WTC11 (cell line): ENCODE measurements around the gene QKI.

Experiments
- ATF2 ChIP-seq: sonication (generic); formaldehyde crosslinking; IDR thresholded peaks from 2 replicates; pipeline ENCODE4 v1.8.1; 2022; ENCODE audit warnings: low read depth, missing genetic modification reagents, borderline replicate concordance
- CTCF ChIP-seq: fragments of 200-600 bp; IDR thresholded peaks from 2 replicates; pipeline ENCODE4 v1.8.0; 2022; ENCODE audit warnings: antibody characterized with exemption
- ESRRA ChIP-seq: sonication (generic); formaldehyde crosslinking; IDR thresholded peaks from 2 replicates; pipeline ENCODE4 v1.8.1; 2022; ENCODE audit warnings: mild to moderate bottlenecking, missing genetic modification reagents, borderline replicate concordance
- FOXP4 ChIP-seq: sonication (generic); formaldehyde crosslinking; IDR thresholded peaks from 2 replicates; pipeline ENCODE4 v1.8.0; 2022; ENCODE audit warnings: mild to moderate bottlenecking, missing genetic modification reagents
- GRHL2 ChIP-seq: fragments of 250-450 bp; sonication (Bioruptor Pico); IDR thresholded peaks from 2 replicates; pipeline ENCODE4 v1.8.0; 2022; ENCODE audit warnings: mild to moderate bottlenecking, moderate library complexity; ENCODE audit not compliant: insufficient replicate concordance, severe bottlenecking
- MLX ChIP-seq: sonication (generic); formaldehyde crosslinking; IDR thresholded peaks from 2 replicates; pipeline ENCODE4 v1.8.1; 2023; ENCODE audit warnings: mild to moderate bottlenecking, missing genetic modification reagents, moderate library complexity
- TF ChIP-seq, protein P1 (sequence below): sonication (generic); formaldehyde crosslinking; IDR thresholded peaks from 2 replicates; pipeline ENCODE4 v1.8.1; 2023; ENCODE audit warnings: mild to moderate bottlenecking, missing genetic modification reagents
- TF ChIP-seq, protein P2 (sequence below): sonication (generic); formaldehyde crosslinking; IDR thresholded peaks from 2 replicates; pipeline ENCODE4 v1.8.0; 2022; ENCODE audit warnings: missing genetic modification reagents

DNA sequence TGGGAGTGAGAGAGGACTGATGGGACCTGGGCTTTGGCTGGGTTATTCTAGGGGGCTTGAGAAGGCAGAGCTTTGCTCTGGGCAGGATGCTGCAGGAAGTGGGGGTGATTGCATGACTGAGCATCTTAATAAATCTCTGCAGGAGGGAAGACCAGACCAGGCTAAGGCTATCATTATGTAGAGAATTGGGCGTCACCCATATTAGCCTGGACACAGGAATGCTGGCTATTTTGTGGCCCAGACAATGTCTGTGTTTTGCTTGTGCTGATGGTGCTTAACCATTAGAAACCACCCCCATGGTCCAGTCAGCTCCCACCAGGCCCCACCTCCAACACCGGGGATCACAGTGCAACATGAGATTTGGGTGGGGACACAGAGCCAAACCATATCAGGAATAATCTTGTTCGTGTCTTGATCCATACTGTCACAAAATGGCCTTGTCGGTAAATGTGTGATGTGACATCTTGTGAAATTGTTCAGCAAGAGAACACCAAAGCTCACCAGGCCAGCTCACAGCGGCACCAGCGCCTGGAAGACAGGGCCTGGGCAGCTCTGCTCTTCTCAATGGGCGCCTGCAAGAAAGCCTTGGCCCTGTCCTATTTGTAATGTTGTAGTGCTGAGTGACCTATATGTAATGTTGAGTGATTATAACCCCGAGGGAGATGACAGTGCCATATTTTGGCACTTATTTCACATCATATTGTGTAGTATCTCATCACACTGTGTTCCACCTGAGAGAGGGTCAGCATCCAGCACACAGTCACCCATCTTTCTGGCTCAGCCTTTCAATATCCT lies 211.8 kb downstream of the QKI start:
- TF ChIP-seq FOXP4 (CRISPR knock-in tag) (no peak), ESRRA (no peak), ATF2 (CRISPR knock-in tag) (no peak), CTCF (no peak), GRHL2 (no peak), MLX (CRISPR knock-in tag) (no peak)
- TF ChIP-seq, protein P1, sequence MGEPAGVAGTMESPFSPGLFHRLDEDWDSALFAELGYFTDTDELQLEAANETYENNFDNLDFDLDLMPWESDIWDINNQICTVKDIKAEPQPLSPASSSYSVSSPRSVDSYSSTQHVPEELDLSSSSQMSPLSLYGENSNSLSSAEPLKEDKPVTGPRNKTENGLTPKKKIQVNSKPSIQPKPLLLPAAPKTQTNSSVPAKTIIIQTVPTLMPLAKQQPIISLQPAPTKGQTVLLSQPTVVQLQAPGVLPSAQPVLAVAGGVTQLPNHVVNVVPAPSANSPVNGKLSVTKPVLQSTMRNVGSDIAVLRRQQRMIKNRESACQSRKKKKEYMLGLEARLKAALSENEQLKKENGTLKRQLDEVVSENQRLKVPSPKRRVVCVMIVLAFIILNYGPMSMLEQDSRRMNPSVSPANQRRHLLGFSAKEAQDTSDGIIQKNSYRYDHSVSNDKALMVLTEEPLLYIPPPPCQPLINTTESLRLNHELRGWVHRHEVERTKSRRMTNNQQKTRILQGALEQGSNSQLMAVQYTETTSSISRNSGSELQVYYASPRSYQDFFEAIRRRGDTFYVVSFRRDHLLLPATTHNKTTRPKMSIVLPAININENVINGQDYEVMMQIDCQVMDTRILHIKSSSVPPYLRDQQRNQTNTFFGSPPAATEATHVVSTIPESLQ (CRISPR knock-in tag), result no peak
- TF ChIP-seq, protein P2, sequence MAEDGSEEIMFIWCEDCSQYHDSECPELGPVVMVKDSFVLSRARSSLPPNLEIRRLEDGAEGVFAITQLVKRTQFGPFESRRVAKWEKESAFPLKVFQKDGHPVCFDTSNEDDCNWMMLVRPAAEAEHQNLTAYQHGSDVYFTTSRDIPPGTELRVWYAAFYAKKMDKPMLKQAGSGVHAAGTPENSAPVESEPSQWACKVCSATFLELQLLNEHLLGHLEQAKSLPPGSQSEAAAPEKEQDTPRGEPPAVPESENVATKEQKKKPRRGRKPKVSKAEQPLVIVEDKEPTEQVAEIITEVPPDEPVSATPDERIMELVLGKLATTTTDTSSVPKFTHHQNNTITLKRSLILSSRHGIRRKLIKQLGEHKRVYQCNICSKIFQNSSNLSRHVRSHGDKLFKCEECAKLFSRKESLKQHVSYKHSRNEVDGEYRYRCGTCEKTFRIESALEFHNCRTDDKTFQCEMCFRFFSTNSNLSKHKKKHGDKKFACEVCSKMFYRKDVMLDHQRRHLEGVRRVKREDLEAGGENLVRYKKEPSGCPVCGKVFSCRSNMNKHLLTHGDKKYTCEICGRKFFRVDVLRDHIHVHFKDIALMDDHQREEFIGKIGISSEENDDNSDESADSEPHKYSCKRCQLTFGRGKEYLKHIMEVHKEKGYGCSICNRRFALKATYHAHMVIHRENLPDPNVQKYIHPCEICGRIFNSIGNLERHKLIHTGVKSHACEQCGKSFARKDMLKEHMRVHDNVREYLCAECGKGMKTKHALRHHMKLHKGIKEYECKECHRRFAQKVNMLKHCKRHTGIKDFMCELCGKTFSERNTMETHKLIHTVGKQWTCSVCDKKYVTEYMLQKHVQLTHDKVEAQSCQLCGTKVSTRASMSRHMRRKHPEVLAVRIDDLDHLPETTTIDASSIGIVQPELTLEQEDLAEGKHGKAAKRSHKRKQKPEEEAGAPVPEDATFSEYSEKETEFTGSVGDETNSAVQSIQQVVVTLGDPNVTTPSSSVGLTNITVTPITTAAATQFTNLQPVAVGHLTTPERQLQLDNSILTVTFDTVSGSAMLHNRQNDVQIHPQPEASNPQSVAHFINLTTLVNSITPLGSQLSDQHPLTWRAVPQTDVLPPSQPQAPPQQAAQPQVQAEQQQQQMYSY (CRISPR knock-in tag), result no peak
